Measurements from ENCODE around the gene MARVELD2.
"Not testable (repeated sequence)": the region's sequence is repeated elsewhere in the genome, so short reads cannot be mapped to it uniquely, and the experiment has no call there.

The MARVELD2 gene, protein sequence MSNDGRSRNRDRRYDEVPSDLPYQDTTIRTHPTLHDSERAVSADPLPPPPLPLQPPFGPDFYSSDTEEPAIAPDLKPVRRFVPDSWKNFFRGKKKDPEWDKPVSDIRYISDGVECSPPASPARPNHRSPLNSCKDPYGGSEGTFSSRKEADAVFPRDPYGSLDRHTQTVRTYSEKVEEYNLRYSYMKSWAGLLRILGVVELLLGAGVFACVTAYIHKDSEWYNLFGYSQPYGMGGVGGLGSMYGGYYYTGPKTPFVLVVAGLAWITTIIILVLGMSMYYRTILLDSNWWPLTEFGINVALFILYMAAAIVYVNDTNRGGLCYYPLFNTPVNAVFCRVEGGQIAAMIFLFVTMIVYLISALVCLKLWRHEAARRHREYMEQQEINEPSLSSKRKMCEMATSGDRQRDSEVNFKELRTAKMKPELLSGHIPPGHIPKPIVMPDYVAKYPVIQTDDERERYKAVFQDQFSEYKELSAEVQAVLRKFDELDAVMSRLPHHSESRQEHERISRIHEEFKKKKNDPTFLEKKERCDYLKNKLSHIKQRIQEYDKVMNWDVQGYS

DNA sequence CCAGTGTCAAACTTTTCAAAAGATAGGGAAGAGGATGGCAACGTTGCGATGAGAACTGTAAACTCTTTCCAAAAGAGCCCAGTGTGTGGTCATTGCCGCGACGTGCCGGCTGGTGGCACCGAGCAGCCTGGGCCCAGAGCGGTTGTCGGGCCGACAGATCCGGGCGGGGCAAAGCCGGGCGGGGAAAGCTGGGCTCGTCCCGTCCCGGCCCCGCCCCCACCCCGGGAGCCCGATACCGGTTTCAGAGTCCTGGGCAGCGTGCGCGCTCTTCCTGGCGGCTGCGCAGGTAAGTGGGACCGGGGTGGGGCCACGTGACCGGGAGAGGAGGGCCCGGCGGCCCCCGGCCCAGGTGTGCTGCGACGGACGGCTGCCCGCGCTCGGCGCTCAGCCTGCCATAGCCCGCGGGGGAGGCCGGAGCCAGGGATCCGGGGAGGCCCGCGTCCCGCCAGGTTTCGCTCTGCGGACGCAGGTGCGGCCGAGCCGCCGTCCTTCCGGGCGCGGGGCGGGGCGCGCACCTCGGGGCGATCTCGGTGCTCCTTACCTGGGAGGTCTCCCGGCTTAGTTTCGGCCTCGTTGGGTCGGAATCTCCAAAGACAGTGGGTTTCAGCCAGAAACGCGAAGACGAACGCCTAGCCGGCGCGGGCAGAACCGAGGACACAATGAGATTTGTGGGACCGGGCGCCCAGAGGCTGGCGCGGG is at the start of gene MARVELD2:
MARVELD2 (plus strand) TSS at position 232 of the 699 bp plus-strand sequence. CDS start 4,270 bp downstream, outside the sequence.
- peaks cover 5% of the 10 kb centered on the region for H3K4me1 Mint-ChIP-seq
- no peak within 1 kb of the TSS for H3K27ac Mint-ChIP-seq
- ATAC-seq (peak; percentile 87), DNase-seq (peak; percentile 46)
- no peaks in the 10 kb centered on the region for H3K27me3 Mint-ChIP-seq
- peaks cover 26% of the 10 kb centered on the region for H3K36me3 Mint-ChIP-seq (ENCODE audit: low read depth)
- no peaks in the 10 kb centered on the region for H3K9me3 Mint-ChIP-seq
- H3K4me3 Mint-ChIP-seq: peak within 1 kb of the TSS; percentile 45

GRCh38 chr5:69367697-69368279 is 47.1 kb upstream of the MARVELD2 start:
- Mint-ChIP-seq H3K4me1 (peaks cover 46% of the 10 kb centered on the region), H3K36me3 (ENCODE audit: low read depth) (peaks cover 46% of the 10 kb centered on the region), H3K27ac (peak overlapping the region; percentile 98), H3K9me3 (no peaks in the 10 kb centered on the region), H3K4me3 (peak overlapping the region; percentile 99), H3K27me3 (no peaks in the 10 kb centered on the region)
- ATAC-seq (no peak), DNase-seq (no peak)

DNA sequence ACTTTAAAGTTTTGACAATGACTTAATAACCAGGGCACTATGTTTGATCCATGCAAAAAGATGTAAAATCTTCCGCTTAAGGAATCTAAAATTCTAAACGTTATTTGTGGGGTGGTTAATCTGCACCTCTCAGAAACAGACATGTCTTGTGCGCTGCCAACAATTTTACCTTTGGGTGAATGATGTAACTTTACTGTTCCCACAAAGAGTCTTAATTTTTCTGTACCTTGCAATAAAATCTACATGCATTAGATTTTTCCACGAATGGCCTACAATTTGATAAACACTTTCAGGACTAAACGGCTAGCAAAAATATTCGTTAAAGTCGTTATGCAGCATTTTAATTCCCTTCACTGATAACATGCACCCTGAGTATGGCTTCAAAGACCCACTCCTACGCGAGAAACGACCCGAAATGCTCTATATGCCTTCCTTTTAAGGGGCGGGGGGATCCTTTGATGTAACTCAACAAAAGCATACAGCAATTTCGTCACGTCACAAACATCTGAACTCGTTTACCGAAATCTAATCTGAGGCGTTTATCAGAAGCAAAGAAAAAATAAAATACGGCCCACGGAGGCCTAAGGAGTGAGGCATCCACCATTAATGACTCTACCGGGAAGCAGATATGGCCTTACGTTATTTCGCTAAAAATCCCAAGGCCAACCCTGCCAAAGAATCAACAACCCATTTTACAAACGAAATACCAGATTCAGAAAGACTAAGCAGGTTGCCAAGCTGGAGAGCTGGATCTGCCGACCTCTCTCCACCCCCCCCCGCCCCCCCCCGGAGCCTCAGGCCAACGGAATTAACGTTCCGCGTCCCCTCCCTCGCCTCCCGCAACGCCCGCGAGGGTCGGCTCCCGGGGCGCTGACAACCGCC is 46.2 kb upstream of the MARVELD2 start:
- Mint-ChIP-seq H3K4me3 (peak overlapping the region; percentile 99), H3K36me3 (ENCODE audit: low read depth) (peaks cover 40% of the 10 kb centered on the region), H3K27ac (peak overlapping the region; percentile 98), H3K9me3 (no peaks in the 10 kb centered on the region), H3K4me1 (peaks cover 46% of the 10 kb centered on the region), H3K27me3 (no peaks in the 10 kb centered on the region)
- DNase-seq (peak; percentile 19), ATAC-seq (no peak)

DNA sequence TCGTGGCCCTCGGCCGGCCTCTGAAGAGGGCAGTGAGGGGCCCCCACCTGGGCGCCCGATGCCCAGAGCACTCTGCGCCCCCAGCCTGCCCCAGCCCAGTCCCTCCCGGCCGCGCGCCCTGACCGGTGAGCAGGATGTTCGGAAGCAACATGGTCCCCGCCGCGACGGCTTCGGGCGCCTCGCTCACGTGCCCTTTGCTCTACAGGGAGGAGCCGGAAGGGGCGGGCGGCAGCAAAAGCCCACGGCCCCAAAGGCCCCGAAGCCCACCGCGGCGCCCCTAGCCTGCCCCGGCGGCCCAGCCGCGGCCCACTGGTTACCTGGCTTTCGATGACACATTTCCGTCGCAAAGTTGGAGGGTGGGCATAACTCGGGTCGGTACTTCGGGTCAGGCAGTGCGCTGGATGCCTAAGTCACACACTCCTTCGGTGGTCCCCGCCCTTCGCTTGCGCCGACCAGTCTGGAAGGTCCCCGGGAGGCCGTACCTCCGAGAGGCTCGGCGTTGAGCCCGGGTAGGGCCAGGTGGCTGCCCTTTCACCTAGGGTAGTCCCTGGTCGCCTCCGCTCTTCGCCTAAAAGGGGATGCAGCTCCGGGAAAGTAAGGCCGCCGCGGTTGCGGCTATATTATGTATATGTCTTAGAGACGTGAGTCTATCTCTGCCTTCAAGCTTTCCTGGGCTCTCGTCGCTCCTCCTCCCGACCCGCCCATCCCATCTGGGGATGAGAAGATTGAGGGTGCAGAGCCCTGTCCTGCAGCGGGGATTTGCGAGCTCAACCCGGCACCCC is 45.4 kb upstream of the MARVELD2 start, which contains the start of the genes AK6, RAD17 and TAF9:
AK6 (minus strand) TSS at position 181 of the 782 bp plus-strand sequence; CDS start at position 151, 30 bp downstream.
RAD17 (plus strand) TSS at position 479 of the 782 bp plus-strand sequence. CDS start 2,391 bp downstream, outside the sequence.
TAF9 (minus strand) TSS at position 181 of the 782 bp plus-strand sequence. CDS start 3,783 bp downstream, outside the sequence.
- no peaks in the 10 kb centered on the region for H3K9me3 Mint-ChIP-seq
- no peaks in the 10 kb centered on the region for H3K27me3 Mint-ChIP-seq
- peaks cover 35% of the 10 kb centered on the region for H3K36me3 Mint-ChIP-seq (ENCODE audit: low read depth)
- H3K4me3 Mint-ChIP-seq: peak within 1 kb of the TSS; percentile 99
- peak within 1 kb of the TSS; percentile 98 for H3K27ac Mint-ChIP-seq
- DNase-seq: peak; percentile 95
- H3K4me1 Mint-ChIP-seq: peaks cover 46% of the 10 kb centered on the region
- ATAC-seq: peak; percentile 96

DNA sequence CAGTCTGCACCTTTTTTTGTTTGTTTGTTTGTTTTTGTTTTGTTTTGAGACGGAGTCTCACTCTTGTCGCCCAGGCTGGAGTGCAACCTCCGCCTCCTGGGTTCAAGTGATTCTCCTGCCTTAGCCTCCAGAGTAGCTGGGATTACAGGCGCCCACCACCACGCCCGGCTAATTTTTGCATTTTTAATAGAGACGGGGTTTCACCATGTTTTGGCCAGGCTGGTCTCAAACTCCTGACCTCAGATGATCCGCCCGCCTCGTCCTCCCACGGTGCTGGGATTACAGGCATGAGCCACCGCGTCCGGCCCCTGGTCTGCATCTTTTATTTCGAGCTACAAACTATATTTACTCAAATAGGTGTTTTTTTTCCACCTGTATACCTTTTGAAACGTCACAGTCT is 44.6 kb upstream of the MARVELD2 start:
- peaks cover 39% of the 10 kb centered on the region for H3K4me1 Mint-ChIP-seq
- H3K27me3 Mint-ChIP-seq, ATAC-seq, H3K9me3 Mint-ChIP-seq: not testable (repeated sequence)
- peak; percentile 28 for DNase-seq
- peak overlapping the region; percentile 95 for H3K27ac Mint-ChIP-seq
- peaks cover 31% of the 10 kb centered on the region for H3K36me3 Mint-ChIP-seq (ENCODE audit: low read depth)
- H3K4me3 Mint-ChIP-seq: peak overlapping the region; percentile 99

- H3K4me1 Mint-ChIP-seq: peaks cover 27% of the 10 kb centered on the region
- no peaks in the 10 kb centered on the region for H3K9me3 Mint-ChIP-seq
- H3K4me3 Mint-ChIP-seq: no peak overlapping the region
- no peak for DNase-seq
- no peak for ATAC-seq
- H3K27ac Mint-ChIP-seq: no peak overlapping the region
- H3K27me3 Mint-ChIP-seq: no peaks in the 10 kb centered on the region
- peaks cover 23% of the 10 kb centered on the region for H3K36me3 Mint-ChIP-seq (ENCODE audit: low read depth)
Measured at GRCh38 chr5:69372394-69372793, 42.5 kb upstream of the MARVELD2 start.

- no peaks in the 10 kb centered on the region for H3K9me3 Mint-ChIP-seq
- H3K27ac Mint-ChIP-seq: no peak overlapping the region
- H3K36me3 Mint-ChIP-seq (ENCODE audit: low read depth): peaks cover 11% of the 10 kb centered on the region
- H3K4me1 Mint-ChIP-seq: peaks cover 14% of the 10 kb centered on the region
- DNase-seq: no peak
- no peaks in the 10 kb centered on the region for H3K27me3 Mint-ChIP-seq
- H3K4me3 Mint-ChIP-seq: no peak overlapping the region
- no peak for ATAC-seq
Measured at GRCh38 chr5:69374911-69375446, 39.9 kb upstream of the MARVELD2 start.

GRCh38 chr5:69378376-69378775 is 36.5 kb upstream of the MARVELD2 start:
- Mint-ChIP-seq H3K27ac (no peak overlapping the region), H3K4me1 (no peaks in the 10 kb centered on the region), H3K27me3 (no peaks in the 10 kb centered on the region), H3K4me3 (no peak overlapping the region), H3K9me3 (no peaks in the 10 kb centered on the region), H3K36me3 (ENCODE audit: low read depth) (peaks cover 20% of the 10 kb centered on the region)
- DNase-seq (no peak), ATAC-seq (no peak)

DNA sequence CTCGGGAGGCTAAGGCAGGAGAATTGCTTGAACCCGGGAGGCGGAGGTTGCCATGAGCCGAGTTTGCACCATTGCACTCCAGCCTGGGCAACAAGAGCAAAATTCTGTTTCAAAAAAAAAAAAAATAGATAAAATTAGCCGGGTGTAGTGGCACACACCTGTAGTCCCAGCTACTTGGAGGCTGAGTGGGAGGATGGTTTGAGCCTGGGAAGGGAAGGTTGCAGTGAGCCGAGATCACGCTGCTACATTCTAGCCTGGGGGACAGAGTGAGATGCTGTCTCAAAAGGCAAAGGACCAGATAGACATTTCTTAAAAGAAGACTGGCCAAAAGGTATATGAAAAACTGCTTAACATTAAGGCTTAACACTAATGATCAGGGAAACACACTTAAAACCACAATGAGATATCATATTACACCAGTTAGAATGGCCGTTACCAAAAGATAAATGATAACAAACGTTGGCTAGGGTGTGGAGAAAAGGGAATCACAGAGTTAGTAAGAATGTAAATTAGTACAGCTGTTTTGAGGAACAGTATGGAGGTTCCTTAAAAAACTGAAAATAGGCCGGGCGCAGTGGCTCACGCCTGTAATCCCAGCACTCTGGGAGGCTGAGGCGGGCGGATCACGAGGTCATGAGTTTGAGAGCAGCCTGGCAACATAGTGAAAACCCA is 10.1 kb upstream of the MARVELD2 start:
- H3K27ac Mint-ChIP-seq: no peak overlapping the region
- ATAC-seq: no peak
- no peaks in the 10 kb centered on the region for H3K27me3 Mint-ChIP-seq
- no peaks in the 10 kb centered on the region for H3K4me1 Mint-ChIP-seq
- H3K4me3 Mint-ChIP-seq: no peak overlapping the region
- H3K9me3 Mint-ChIP-seq: no peaks in the 10 kb centered on the region
- H3K36me3 Mint-ChIP-seq (ENCODE audit: low read depth): peaks cover 37% of the 10 kb centered on the region
- no peak for DNase-seq

GRCh38 chr5:69415584-69415958 is 655 bp downstream of the MARVELD2 start:
- no peaks in the 10 kb centered on the region for H3K27me3 Mint-ChIP-seq
- no peak overlapping the region for H3K27ac Mint-ChIP-seq
- H3K36me3 Mint-ChIP-seq (ENCODE audit: low read depth): peaks cover 26% of the 10 kb centered on the region

DNA sequence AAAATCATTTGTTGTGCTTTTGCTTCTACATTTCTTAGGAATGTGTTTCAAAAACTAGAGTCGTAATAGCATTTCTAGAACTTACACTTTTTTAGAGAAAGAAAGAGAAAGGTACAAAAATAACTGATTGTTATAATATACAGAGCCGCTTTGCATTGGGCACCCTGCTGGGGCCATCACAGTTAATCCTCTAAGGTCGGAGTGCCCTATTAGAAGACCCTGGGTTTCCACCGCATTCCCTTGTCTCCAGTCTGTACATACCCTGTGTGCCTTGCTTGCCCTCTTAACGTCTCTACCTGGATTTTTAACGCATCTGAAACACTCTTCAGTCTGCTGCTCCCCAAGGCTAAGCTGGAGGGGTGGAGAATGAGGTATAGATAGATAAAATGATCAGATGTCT is 1.3 kb downstream of the MARVELD2 start:
- Mint-ChIP-seq H3K27me3 (no peaks in the 10 kb centered on the region), H3K4me1 (peaks cover 5% of the 10 kb centered on the region), H3K4me3 (no peak overlapping the region), H3K27ac (no peak overlapping the region), H3K9me3 (no peaks in the 10 kb centered on the region), H3K36me3 (ENCODE audit: low read depth) (peaks cover 26% of the 10 kb centered on the region)
- DNase-seq: no peak
- no peak for ATAC-seq

More at GRCh38 chr5:69415584-69415958, 655 bp downstream of the MARVELD2 start:
- no peak for ATAC-seq
- DNase-seq: no peak
- H3K9me3 Mint-ChIP-seq: no peaks in the 10 kb centered on the region
- H3K4me3 Mint-ChIP-seq: peak overlapping the region; percentile 22
- peaks cover 5% of the 10 kb centered on the region for H3K4me1 Mint-ChIP-seq

- no peaks in the 10 kb centered on the region for H3K27me3 Mint-ChIP-seq
- H3K9me3 Mint-ChIP-seq: no peaks in the 10 kb centered on the region
- no peak overlapping the region for H3K27ac Mint-ChIP-seq
- DNase-seq: no peak
- H3K4me1 Mint-ChIP-seq: peaks cover 5% of the 10 kb centered on the region
- no peak for ATAC-seq
- H3K4me3 Mint-ChIP-seq: no peak overlapping the region
- H3K36me3 Mint-ChIP-seq (ENCODE audit: low read depth): peaks cover 22% of the 10 kb centered on the region
Measured at GRCh38 chr5:69416699-69417098, 1.8 kb downstream of the MARVELD2 start.

All from activated naive CD8-positive, alpha-beta T cell treated with anti-CD3 and anti-CD28 coated beads, Interleukin-2, amount 50 U/mL, for 24 hours (primary cell).